Ishikawa (cell line): ENCODE data around the gene FAM162A.

Experiments
- CEBPB ChIP-seq: IDR thresholded peaks from 2 replicates; pipeline ENCODE4 v1.6.1; 2012
- CREB1 ChIP-seq: IDR thresholded peaks from 2 replicates; pipeline ENCODE4 v1.6.1; 2012; ENCODE audit warnings: low read depth
- EGR1 ChIP-seq: IDR thresholded peaks from 2 replicates; pipeline ENCODE4 v1.6.1; 2012
- EP300 ChIP-seq: IDR thresholded peaks from 2 replicates; pipeline ENCODE4 v1.6.1; 2012; ENCODE audit warnings: borderline replicate concordance
- FOXM1 ChIP-seq: IDR thresholded peaks from 2 replicates; pipeline ENCODE4 v1.6.1; 2012; ENCODE audit warnings: low read depth, borderline replicate concordance
- MAX ChIP-seq: IDR thresholded peaks from 2 replicates; pipeline ENCODE4 v1.6.1; 2012
- NFIC ChIP-seq: IDR thresholded peaks from 2 replicates; pipeline ENCODE4 v1.6.1; 2012
- RAD21 ChIP-seq: IDR thresholded peaks from 2 replicates; pipeline ENCODE4 v1.6.1; 2012; ENCODE audit warnings: low read depth
- REST ChIP-seq: IDR thresholded peaks from 2 replicates; pipeline ENCODE4 v1.6.1; 2012; ENCODE audit warnings: low read depth, mild to moderate bottlenecking
- TAF1 ChIP-seq: IDR thresholded peaks from 2 replicates; pipeline ENCODE4 v1.6.1; 2012; ENCODE audit warnings: low read depth, mild to moderate bottlenecking
- TCF12 ChIP-seq: IDR thresholded peaks from 2 replicates; pipeline ENCODE4 v1.6.1; 2012; ENCODE audit warnings: low read depth
- TEAD4 ChIP-seq: IDR thresholded peaks from 2 replicates; pipeline ENCODE4 v1.6.1; 2012
- USF1 ChIP-seq: IDR thresholded peaks from 2 replicates; pipeline ENCODE4 v1.6.1; 2012
- YY1 ChIP-seq: IDR thresholded peaks from 2 replicates; pipeline ENCODE4 v1.6.1; 2012; ENCODE audit warnings: low read depth
- ZBTB7A ChIP-seq: IDR thresholded peaks from 2 replicates; pipeline ENCODE4 v1.6.1; 2012; ENCODE audit warnings: low read depth

FAM162A gene

GRCh38 chr3:122421101-122421500 lies 37.1 kb downstream of the FAM162A start:
- TF ChIP-seq MAX (no peak), EGR1 (no peak), TCF12 (no peak), CEBPB (no peak), EP300 (no peak), TAF1 (no peak), FOXM1 (no peak), CREB1 (no peak), USF1 (no peak)

- no peak for TF ChIP-seq CREB1
- no peak for TF ChIP-seq FOXM1
- TF ChIP-seq TEAD4: no peak
- TF ChIP-seq USF1: no peak
- TF ChIP-seq MAX: no peak
- no peak for TF ChIP-seq ZBTB7A
- TF ChIP-seq YY1: no peak
- TF ChIP-seq REST: no peak
- no peak for TF ChIP-seq TAF1
- TF ChIP-seq EP300: no peak
- no peak for TF ChIP-seq NFIC
- TF ChIP-seq CEBPB: no peak
- no peak for TF ChIP-seq EGR1
- no peak for TF ChIP-seq TCF12
Observed at GRCh38 chr3:122421836-122422235, 37.9 kb downstream of the FAM162A start.

GRCh38 chr3:122427857-122428471 lies 44.0 kb downstream of the FAM162A start:
- TF ChIP-seq MAX: no peak
- no peak for TF ChIP-seq EP300
- no peak for TF ChIP-seq NFIC
- no peak for TF ChIP-seq USF1
- TF ChIP-seq TAF1: no peak
- TF ChIP-seq YY1: no peak
- no peak for TF ChIP-seq CREB1
- TF ChIP-seq EGR1: no peak
- TF ChIP-seq RAD21: no peak
- no peak for TF ChIP-seq CEBPB
- no peak for TF ChIP-seq ZBTB7A
- TF ChIP-seq TCF12: no peak
- TF ChIP-seq FOXM1: no peak

GRCh38 chr3:122430371-122430770 lies 46.4 kb downstream of the FAM162A start:
- no peak for TF ChIP-seq REST
- no peak for TF ChIP-seq EGR1
- TF ChIP-seq TCF12: no peak
- TF ChIP-seq RAD21: no peak
- no peak for TF ChIP-seq YY1
- no peak for TF ChIP-seq FOXM1
- no peak for TF ChIP-seq CREB1
- TF ChIP-seq NFIC: no peak

- TF ChIP-seq NFIC: no peak
- TF ChIP-seq CREB1: no peak
- TF ChIP-seq EP300: no peak
- TF ChIP-seq CEBPB: no peak
- no peak for TF ChIP-seq USF1
- TF ChIP-seq TCF12: no peak
- no peak for TF ChIP-seq ZBTB7A
- TF ChIP-seq YY1: no peak
- TF ChIP-seq EGR1: no peak
- no peak for TF ChIP-seq REST
- TF ChIP-seq FOXM1: no peak
- TF ChIP-seq TAF1: no peak
- no peak for TF ChIP-seq RAD21
- no peak for TF ChIP-seq TEAD4
- no peak for TF ChIP-seq MAX
Observed at GRCh38 chr3:122435950-122436349, 52.0 kb downstream of the FAM162A start.
